GM20000 (cell line): ENCODE data around the gene NCEH1.

Source experiments
- DNase-seq: peaks from one replicate; pipeline ENCODE4 v3.0.0; 2012; ENCODE audit warnings: low spot score
- CTCF ChIP-seq: IDR thresholded peaks from 2 replicates; pipeline ENCODE4 v1.5.1; 2012; ENCODE audit warnings: mild to moderate bottlenecking, control low read depth; ENCODE audit errors: extremely low read depth, missing control alignments

Gene NCEH1

GRCh38 chr3:172658344-172659245, 52.3 kb downstream of the NCEH1 start:
- TF ChIP-seq CTCF: no peak
- DNase-seq: no peak

- TF ChIP-seq CTCF: no peak
- no peak for DNase-seq
These were observed 54.3 kb downstream of the NCEH1 start for GRCh38 chr3:172656602-172657001.

- TF ChIP-seq CTCF: no peak
- DNase-seq: no peak
These were observed 55.5 kb downstream of the NCEH1 start for GRCh38 chr3:172655388-172655787.

GRCh38 chr3:172654470-172654869, 56.4 kb downstream of the NCEH1 start:
- no peak for DNase-seq

GRCh38 chr3:172653004-172653572, 57.8 kb downstream of the NCEH1 start:
- DNase-seq: no peak
- TF ChIP-seq CTCF: no peak

More at GRCh38 chr3:172654470-172654869, 56.4 kb downstream of the NCEH1 start:
- TF ChIP-seq CTCF: no peak

GRCh38 chr3:172651936-172652625, 58.8 kb downstream of the NCEH1 start:
- DNase-seq: no peak
- no peak for TF ChIP-seq CTCF

GRCh38 chr3:172649987-172650386, 60.9 kb downstream of the NCEH1 start:
- TF ChIP-seq CTCF: no peak
- DNase-seq: no peak
